Stimulated activated CD4-positive, alpha-beta T cell treated with anti-CD3 and anti-CD28 coated beads, Interleukin-4, amount 100 ng/mL, for 1 hour (primary cell): Measurements from ENCODE around the gene RASSF10.

Source experiments
- DNase-seq: peaks from one replicate; pipeline ENCODE4 v3.0.0-alpha.2; 2020

Gene RASSF10

DNA sequence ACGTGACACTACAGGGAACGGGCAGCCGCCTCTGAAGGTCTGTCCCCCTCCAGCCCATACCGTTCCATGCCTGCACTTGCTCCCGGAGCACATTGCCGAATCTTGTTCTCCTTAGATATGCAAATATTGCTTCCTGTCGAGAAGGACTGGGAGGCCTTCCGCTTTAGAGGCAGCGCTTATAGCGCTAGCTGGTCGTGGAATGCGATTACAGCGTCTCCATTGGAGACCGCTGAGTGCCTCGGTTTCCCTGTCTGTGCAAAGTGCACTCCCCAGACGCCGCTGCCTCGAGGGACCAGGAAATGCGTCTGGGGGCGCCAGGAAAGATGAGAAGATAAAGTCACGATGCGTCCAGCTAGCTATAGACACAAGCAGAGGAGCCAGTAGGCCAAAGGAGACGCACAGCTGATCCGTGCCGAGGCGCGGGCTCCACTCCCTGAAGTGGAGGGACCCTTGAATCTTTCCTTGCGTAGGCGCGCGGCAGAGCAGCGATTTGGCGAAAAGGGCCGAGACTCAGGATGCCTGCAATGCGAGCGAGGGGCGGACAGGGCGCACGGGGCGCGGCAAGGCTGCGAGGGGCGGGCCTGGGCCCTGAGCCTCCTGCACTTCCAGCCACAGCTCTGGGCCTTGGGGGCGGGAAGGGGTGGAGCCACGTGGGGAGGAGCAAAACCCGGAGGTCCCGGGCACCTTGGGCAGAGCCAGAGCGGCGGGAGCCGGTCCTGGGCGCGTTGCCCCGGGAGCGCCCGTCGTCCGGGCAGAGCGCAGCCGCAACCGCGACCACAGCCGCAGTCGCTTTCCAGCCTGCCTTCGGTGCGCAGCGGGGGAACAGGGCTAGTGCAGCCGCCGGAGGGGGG is at the start of gene RASSF10:
Gene RASSF10 (plus strand): TSS at position 692 of the 851 bp plus-strand sequence. CDS start 261 bp downstream, outside the sequence.
- no peak for DNase-seq

DNA sequence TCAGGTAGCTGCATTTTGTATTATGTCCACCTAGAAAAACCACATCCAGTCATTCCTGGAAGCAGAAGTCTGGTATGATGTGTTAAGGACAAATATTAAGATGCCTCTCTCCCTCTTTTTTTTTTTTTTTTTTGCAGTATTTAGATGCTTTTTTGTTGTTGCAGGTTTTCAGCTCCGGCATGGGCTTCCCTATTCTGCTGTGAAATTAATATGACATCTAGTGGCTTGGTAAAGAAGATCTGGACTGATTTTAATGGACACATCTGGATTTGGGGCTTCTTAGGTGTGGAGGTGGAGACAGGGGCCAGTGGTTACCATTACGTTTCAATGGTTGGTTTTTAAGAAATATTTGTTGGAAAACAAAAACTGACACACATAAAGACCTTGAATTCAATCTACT is 47.5 kb upstream of the RASSF10 start:
- no peak for DNase-seq

DNA sequence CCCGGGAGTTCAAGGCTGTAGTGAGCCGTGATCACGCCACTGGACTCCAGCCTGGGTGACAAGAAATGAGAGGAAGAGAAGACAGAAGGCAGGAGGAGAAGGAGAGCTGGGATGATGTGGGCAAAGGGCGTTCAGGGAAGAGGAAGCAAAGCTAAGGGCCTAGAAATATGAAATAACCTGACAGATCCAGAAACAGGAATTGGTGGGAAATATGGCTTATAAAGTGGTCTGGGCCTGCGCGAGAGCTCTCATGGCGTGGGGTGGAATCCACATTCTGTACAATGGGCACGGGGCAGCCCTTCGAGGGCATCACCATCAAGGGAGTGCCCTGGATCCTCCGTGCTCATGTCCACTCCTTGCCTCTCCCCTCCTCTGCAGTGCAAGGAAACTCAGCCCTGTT is 46.8 kb upstream of the RASSF10 start:
- no peak for DNase-seq

DNA sequence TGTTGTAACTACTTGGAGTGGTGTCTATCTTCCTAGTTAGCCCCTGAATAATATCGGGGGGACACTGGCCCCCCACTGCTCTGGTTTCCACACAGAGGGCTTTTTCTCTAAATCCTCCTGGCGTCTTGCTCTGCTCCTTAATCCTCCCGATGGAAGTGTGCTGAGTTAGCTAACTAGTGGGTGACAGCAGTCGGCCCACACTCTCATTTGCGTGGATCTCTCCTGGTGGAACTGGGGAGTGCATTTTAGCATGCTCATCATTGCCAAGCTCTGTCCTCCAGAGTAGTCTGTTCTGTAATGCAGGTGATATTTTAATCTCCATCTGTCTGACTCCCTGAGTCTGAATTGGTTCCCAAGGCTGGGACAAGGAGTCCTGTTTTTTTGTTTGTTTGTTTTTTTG is 46.1 kb upstream of the RASSF10 start:
- DNase-seq, result no peak

DNA sequence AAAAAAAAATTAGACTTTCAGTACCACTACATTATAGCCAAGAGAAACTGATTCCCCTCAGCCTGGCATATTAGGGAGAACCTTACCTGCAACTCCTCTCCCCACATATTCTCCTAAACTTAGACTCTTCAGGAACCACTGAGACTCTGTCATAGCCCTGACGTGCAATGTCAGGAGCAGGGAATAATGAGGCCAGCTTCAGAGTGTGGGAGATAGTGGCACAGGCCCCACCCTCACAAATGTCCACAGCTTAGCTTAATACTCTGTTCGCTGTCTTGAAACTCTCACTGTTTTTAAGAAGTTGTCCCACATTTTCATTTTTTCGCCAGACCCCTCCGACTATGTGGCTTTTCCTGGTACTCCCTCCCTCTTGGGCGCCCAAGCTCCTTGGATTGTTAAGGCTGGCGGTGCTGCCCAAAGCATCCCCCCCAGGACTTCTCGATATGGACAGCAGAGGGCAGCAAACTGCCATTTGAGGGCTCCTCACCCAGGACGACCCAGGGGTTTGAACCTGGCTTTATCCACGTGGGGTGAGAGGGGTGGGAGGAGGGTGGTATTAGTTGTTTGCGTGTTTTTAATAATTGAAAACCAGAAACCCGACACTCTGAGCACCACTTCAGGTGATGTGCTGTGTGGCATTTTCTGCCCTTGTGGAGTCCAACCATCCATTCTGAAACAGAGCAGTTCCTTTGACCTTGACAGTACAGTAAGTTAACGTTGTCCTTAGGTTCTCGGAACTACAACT is 45.2 kb upstream of the RASSF10 start:
- peak; percentile 63 for DNase-seq

DNA sequence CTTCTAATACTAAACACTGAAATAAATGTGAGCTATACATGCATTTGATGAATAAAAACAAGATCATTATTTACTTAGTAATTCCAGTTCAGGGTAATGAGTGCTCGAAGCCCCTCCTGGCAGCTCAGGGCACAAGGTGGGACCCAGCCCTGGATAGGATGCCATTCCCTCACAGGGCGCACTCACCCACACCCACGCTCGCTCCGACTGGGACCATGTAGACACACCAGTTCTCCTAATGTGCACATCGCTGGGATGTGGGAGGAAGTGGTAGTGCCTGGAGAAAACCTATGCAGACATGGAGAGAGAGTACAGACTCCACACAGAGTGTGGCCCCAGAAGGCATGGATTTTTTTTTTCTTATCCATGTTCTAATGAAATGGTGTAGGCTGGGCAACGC is 44.5 kb upstream of the RASSF10 start:
- DNase-seq, result no peak

DNA sequence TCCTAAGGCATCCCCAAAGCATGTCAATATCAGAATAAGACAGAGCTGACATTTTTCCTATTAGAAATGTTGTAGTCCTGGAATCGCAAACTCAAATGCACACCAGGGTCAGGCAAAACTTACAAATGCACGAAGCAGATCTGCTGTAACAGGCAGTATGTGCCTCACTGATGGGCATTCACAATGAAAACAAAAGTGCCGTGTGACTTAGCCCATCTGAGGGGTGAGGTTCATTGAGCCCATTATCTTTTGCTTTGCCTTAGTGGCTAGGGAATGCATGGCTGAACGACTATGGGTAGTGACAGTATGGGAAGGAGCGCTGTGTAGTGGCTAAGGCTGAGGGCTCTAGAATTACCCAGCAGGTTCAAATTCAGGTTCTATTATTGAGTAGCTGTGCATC is 43.1 kb upstream of the RASSF10 start:
- no peak for DNase-seq

DNA sequence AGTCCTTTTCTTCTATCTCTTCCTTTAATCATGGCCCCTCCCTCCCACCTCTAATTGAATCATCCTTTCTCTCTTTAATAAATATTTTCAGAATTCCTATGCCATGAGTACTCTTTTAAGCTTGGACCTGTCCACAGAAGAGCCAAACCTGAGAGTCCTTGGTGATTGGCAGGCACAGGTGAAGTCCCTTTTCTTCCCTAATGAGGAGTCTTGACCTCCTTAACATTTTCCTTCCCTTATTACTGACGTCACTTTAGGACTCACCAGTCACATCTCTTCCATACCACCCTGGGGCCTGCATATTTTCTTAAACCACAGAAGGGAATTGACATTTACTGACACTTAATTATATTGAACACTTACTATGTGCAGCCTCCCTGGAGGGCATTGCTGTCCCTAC is 41.0 kb upstream of the RASSF10 start:
- DNase-seq, result no peak

DNA sequence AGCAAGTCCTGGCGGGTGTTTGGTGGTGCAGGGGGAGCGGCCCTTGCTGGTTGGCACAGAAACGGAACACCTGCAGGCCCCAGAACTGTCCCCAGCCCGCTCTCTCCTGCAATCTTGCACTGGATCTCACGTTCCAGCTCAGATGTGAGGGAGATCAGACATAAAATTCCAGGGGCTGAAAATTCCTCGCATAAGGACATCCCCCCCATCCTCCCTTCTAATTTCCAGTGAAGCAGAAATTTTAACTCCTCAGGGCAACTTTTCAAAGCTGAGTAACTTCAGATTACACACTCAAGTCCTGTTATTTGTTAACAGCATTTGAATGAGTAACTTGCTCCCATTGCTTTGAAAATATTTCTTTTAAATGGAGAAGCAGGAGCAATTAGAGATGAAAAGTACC is 40.3 kb upstream of the RASSF10 start:
- no peak for DNase-seq

DNA sequence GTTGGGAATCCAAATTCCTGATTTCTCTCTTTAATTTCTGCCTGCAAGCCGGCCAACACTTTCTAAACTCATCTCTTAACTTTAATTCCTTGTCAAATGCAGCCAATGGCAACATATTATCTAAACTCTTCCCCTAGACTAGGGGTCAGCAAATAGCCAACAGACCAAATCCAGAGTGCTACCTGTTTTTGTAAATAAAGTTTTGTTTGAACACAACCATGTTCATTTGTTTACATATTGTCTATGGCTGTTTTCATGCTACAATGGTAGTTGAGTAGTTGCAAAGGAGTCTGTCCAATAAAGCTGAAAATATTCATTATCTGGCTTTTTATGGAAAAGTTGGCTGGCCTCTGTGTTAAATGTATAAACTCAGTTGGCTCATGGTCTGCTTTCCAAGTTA is 37.2 kb upstream of the RASSF10 start:
- DNase-seq, result no peak

DNA sequence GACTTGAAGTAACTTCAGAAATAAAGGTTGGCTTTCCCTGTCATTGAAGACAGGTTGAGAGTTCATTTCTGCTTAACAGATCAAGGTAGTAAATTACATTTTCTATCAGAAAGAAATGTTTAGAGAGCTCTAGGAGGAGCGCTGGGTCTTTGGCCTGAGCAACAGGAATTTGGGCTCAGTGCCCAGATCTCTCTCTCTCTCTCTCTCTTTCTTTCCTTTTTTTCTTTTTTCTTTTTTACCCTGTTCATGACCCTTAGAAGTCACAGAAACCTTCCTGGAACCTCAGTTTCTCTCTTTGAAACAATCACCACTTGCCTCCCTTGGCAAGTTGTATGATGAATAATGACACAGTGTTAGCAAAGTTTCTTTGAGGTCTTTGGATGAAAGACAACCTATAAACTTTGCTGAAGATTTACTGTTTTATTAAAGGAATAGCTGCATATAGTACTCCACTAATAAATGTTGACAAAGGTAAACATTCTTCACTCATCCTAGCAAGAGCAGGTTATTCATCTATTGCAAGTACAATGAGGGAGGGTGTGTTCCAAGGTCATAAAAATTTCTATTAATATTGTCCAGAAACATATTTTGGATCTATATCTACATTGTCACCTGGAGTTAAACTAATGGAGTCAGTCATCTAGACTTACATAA is 35.5 kb upstream of the RASSF10 start:
- no peak for DNase-seq

DNA sequence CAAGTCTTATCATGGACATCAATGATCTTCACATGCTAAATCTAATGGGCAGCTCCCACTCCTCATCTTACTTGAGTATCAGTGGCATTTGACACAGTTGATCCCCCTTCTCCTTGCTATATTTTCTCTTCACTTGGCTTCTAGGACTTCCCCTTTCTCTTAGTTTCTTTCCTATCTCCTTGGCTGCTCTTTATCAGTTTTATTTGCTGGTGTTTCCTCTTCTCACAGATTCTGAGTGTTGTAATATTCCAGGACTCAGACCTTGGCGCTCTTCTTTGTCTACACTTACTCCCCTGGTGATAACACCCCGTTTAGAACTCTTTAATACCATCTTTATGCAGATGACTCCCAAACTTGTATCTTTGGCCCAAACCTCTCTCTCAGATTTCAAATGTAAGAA is 33.9 kb upstream of the RASSF10 start:
- no peak for DNase-seq

DNA sequence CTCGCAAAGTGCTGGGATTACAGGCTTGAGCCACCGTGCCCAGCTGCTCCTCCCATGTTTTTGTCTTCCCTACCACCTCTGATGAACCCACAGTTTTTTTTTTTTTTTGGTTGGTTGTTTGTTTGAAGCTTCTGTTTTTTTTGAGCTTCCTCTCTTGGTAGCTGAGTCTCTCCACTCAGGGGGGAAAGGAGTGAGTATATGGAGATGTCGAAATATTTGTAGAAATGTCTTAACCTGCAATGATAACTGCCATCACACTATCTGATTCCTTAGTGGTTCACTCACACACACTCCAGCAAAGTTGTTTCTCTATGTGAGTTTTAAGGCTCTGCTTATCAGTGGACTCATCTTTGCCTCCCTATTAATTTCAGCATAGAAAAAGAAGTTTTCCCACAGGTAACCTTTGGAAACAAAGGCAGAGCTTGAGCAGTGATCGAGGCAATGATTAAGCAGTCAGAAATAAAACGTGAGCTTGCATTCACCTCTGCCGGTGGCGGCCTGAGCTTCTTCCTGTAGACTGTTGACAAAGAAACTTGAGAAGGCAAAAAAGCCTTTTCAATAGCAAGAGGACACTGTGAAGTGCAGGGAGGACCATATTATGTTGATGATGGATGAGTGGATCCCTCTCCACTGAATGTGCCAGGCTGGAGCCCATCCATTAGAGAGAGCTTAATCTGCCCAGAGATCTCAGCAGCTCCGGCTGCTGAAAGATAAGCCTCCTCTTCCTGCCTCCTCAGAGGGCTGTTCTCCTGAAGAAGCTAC is 29.0 kb upstream of the RASSF10 start:
- no peak for DNase-seq

DNA sequence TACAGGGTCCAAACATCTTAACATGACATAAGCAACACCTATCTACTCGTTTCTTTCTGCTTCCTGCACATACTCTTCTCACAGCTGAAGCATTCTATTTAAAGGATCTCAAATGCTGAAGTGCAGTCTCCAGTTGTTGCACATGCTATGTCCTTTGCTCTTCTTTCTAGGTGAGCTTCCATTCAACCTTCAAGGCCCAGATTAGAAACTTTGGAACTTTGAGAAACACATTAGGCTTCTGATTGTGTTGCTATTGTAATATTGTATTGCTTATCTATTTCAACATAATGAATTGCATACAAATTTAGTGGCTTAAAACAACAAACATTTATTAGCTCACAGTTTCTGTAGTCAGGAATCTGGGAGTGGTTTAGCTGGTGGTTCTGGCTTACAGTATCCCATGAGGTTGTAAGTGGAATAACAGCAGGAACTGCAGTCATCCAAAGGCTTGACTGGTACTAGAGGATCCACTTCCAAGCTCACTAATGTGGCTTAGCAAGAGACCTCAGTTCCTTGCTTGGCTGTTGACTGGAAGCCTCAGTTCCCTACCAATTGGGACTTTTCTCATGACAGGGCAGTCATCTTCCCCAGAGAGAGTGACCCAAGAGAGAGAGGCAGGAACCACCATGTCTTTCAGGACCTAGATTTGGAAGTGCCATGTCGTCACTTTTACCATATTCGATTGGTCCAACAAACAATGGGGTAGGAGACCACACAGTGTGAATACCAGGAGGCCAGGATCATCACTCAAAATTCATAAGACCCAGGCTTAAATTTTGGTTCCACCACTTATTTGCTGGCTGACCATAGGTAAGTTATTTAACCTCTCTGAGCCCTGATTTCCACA is 27.2 kb upstream of the RASSF10 start:
- no peak for DNase-seq

DNA sequence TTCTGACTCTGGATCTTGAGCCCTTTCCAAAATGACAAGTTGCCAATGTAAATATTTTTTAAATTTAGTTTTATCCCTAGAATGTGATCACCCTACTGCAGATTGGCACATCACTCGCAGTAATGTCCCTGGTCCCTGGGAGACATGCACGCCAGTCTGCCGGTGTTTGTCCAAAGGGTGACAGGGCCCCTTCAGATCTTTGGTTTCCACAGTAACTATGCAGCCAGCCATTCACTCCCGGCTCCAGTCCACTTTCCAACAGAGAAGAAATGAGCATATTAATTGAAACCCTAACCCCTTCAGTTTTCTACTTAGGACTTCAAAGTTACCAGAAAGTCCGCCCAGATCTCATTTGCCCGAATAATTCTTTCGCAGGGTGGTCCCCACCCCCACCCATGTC is 25.8 kb upstream of the RASSF10 start:
- no peak for DNase-seq

DNA sequence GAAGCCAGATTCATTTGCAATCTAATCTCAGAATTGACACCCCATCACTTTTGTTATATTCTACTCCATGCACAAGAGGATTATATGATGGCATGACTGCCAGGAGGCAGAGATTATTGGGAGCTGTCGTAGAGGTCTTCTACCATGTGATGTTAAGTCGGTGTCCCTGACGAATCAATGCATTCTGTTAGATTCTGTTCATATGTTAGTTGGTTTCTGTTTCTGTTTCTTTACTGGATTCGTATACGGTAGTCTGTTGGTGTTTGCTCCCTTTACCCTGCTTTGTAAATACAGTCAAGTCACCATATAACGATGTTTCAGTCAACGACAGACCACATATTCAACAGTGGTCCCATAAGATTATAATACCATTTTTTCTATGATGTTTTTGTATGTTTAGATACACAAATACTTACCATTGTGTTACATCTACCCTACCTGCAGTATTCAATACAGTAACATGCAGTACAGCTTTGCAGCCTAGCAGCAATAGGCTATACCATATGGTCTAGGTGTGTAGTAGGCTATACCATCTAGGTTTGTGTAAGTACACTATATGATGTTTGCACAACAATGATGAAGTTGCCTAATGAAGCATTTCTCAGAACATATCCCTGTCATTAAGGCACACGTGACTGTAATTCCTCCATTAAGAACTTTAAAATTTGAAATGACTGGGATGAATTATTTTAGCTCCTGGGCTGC is 22.8 kb upstream of the RASSF10 start:
- DNase-seq, result no peak

DNA sequence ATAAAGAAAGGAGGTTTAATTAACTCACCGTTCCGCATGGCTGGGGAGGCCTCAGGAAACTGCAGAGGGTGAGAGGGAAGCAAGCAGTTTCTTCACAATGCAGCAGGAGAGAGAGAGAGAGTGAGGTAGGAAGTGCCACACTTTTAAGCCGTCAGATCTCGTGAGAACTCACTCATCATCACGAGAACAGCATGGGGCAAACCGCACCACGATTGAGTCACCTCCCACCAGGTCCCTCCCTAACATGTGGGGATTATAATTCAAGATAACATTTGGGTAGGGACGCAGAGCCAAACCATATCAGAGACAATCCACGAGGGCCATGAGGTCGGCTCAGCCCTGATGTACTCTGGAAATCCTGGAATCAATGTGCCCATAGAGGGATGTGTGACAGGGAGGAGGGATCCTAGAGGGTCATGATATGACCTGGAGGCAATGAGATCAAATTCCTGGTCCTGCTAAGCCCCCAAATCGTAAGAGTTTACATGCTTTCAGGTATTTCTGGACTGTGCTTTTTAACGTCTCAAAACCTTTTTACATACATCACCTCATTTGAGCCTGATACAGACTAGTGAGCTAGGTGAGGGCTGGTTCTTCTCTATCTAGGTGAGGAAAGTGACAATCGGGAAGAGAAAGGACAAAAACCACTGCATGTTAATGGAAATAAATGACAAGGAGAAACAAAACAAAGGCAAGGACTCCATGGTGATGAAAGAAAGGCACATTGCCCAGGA is 19.5 kb upstream of the RASSF10 start:
- DNase-seq, result no peak

DNA sequence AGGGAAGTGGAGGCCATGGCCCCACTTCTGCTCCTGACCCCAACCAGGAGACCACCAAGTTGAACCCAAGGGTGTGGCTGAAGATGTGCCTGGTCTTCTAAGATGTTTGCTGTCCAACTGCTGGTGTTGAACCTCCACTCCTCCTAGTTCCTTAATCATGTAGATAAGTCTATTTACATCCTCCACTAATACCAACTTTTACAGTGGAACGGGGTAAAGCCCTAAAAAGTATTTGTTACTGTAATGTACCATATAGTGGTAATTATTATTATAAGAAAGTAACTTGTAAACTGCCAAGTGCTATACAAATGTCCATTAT is 19.0 kb upstream of the RASSF10 start:
- DNase-seq, result no peak

DNA sequence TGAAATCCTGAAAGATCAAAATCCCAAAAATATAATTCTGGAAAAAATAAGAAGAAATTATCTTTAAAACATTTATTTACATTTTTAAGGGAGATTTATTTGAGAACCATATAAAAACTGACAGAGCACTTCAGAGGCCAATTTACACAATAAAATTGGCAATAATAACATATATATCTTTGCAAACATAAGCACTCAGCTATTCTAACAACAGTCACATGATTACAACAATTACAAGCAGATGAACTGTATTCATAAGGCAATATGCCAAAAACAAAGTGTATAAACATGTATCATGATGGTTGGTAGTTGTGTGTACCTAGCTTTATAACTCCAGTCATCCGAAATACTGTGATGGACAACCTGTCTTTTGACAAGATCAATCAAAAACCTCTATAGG is 17.7 kb upstream of the RASSF10 start:
- no peak for DNase-seq

DNA sequence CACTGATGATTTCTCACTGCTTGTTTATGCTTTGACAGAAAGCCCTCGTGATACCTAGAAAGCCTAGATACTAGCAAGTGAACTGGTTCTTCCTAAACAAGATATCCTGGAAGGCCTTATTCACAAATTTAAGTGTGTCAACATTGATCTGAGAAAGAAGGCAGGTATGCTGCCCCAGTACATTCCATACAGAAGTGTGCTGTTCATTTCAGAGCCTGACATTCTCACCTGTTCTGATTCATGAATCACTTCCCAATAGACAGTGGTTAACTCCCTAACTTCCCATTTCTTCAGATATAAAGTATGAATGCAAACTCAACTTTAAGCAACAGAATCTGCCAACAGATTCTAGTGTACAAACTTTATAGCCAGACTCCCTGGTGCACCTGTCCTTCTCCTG is 15.5 kb upstream of the RASSF10 start:
- no peak for DNase-seq

DNA sequence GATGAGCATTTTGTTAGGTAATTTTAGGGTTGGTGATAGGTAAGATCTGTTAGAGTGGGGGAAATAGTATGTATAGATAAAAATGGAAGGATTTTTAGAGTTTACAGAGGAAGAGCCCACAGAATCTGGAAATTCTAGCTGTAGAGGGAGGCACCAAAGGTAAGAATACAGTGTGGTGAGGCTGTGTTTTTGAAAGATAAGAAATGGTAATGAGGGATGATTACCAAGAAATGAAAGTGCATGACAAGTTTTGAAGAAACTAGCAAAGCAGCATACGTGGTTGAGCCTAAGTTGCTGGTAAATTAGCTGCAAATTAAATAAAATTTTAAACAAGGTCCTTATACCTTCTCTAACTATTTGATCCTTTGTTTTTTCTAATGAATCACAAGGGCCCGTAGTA is 14.6 kb upstream of the RASSF10 start:
- no peak for DNase-seq
